ENCODE results near the gene SLC16A6.

GRCh38 chr17:68307443-68307842, 16.5 kb upstream of the SLC16A6 start:
- TF ChIP-seq POLR2A (IDR thresholded peaks at IDR 0.05; ENCODE audit: low read depth, low read length), result no peak
- no peak for TF ChIP-seq POLR2AphosphoS5 (IDR thresholded peaks at IDR 0.05; ENCODE audit: low read depth, low read length)
